HG02798 (cell line): Measurements from ENCODE around the gene ISCA2.
"Not testable (repeated sequence)": the region's sequence is repeated elsewhere in the genome, so short reads cannot be mapped to it uniquely, and the experiment has no call there.

Experiments used
- ATAC-seq: cut with Tn5 transposase; IDR thresholded peaks from one replicate; pipeline ENCODE4 v1.9.1; 2021; ENCODE audit warnings: mild to moderate bottlenecking; ENCODE audit not compliant: unreplicated experiment, poor library complexity

Gene ISCA2, protein sequence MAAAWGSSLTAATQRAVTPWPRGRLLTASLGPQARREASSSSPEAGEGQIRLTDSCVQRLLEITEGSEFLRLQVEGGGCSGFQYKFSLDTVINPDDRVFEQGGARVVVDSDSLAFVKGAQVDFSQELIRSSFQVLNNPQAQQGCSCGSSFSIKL

DNA sequence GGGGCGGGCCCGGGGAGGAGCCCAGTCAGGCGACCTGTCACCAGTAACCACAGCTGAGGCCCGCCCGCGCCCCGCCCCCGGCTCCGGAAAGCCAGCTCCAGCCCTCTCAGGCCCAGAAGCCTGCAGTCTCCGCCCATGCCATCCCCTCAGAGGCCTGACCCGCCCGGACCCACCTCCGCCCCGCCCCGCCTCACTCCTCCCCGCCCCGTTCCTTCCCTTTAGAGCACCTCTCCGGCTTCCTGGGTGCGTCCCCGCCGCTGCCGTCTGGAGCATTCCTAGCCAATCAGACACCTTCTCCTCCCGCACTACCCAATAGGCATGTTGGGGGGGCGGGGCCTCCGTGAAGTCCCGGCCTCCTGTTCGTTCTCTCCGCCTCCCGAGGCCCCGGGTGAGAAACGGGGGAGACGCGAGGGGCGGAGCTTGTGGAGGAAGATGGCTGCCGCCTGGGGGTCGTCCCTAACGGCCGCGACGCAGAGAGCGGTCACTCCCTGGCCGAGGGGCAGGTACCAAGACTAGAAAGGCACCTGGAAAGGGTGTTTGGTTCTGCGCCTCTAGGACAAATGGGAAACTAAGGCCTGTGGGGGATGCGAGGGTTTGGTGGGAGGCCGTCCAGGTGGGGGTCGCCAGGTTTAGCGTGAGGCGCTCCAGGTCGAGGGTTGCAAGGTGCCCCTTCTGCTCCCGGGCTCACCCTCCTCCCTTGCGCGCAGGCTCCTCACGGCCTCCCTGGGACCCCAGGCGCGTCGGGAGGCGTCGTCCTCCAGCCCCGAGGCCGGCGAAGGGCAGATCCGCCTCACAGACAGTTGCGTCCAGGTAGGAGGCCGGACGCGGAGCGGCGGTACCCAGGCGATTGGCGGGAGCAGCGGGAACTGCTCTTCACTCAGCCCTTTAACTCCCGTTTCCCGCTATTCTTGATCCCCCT, at the start of gene ISCA2:
Gene ISCA2, plus strand, starts transcription at position 423 of the 919 bp plus-strand sequence. Its CDS starts 10 bp downstream, at position 433.
- ATAC-seq: peak; percentile 93

DNA sequence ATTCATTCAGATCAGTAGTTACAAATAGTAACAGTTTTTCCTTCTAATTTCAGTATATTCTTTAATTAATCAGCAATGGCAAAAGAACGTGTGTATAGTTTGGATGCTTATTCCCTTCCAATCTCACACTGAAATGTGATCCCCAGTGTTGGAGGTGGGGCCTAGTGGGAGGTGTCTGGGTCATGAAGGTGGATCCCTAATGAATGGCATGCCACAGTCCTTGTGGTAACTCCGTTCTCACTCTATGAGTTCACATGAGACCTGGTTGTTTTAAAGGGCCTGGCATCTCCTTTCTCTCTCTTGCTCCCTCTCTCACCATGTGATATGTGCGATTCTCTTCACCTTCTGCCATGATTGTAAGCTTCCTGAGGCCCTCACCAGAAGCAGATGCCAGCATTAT, 48.7 kb upstream of the ISCA2 start:
- ATAC-seq: no peak

DNA sequence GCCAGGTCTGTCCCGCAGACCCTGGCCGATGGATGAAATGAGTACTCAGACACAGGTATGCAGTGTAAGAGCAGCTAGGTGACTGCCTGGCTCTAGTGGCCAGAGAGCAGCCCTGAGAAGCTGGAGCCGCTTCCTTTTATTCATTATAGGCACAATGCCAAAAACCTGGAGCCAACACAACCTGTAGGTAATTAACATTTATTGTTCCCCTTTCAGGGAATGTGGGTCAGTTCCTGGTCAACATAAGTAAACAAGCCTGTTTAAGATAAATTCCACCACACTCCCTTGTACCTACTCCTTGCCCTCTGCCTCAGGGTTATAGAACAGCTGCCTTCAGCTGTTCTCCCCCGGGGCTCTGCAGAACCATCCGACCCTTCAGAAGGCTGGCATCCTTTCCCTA, 39.2 kb upstream of the ISCA2 start:
- not testable (repeated sequence) for ATAC-seq

DNA sequence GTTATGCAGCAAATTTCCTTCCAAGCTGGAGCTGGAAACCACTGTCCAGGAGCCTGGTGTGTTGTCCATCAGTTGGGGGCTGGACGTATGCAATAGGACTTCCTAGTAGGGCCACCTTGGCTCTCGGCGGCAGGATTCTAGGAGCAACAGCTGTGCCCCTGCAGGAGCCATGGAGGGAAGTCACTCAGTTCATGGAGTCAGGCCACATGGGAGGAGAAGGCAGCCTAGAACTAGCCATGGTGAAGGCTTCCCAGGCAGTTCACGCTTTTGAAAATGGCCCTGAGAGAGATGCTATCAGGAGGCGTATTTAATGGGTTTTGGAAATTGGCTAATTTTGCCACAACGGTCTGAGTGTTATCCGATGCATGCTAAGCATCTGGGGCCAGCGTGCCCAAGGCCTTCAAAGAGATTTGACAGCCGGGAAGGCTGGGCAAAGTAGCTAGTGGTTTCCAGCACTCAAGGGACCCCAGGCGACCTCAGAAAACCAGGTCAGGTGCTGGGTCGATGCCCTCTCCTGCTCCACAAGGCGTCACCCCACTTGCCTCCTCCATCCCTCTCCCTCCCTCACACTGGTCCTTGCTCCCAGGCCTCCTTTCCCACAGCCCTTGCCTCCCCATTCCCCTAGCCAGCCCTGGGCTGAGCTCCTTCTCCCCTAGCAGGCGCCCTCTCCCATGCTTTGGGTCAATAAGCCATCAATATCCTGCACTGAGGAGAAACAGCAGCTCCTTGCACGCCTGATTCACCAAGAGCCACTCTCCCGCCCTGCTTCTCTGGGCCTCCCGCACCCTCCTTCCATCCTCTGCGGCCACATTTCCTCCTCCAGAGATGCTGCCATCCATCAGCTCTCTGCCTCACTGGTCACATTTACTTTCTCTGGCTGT, 36.6 kb upstream of the ISCA2 start:
- ATAC-seq: no peak

DNA sequence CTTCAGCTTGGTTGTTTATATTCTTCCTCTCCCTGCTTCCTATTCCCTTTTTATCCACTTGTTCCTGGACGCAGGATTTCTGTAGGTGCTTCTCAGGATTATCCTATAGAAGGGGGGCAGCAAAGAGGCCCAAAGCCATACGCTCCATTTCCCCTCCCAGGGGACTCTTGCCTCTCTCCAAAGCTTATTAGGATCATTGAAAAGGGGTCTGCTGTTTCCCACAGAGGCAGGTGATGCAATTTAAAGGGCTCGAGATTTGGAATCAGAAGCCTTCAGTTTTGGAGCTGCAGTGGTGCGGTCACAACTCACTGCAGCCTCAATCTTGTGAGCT, 36.0 kb upstream of the ISCA2 start:
- ATAC-seq: no peak

DNA sequence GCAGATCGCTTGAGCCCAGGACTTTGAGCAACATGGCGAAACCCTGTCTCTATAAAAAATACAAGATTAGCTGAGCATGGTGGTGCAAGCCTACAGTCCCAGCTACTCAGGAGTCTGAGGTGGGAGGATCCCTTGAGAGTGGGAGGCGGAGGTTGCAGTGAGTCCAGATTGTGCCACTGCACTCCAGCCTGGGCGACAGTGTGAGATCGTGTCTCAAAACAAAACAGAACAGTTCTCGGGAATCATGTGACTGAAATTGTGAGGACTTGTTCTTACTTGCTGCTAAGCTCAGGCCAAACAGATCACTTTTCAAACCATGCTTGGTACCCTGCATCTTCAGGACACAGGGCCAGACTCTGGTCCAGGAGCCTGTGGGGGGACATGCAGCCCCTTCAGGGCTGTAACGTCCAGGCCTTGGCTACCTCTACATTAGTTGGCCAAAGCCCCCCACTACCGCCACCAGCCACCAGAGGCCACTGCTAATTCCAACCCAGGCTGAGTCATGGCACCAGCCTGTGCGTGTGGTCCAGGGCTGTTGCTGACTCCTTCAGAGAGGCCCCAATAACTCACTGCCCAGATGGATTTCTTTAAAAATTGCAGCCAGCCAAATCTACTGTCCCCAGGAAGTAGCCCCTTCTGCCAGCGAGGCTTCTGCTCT, 34.1 kb upstream of the ISCA2 start:
- ATAC-seq: peak; percentile 73

DNA sequence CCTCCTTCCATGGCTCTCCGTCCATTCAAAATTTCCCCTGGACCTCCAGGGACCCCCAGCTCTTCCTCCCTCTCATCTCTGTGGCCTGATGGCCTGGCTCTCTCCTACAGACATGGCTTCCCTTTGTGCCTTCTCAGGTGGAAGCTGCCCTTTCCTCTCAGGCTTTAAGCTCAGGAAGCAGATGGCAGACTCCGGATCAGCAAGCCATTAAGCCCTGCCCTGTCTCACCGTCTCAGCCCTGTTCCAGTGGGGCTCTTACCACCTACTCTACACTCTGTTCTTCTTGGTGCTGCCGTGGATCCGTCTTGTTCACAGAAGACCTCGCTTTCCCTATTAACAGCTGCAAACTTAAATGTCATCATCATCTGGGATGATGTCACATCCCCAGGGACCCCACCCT, 33.6 kb upstream of the ISCA2 start:
- ATAC-seq: no peak

DNA sequence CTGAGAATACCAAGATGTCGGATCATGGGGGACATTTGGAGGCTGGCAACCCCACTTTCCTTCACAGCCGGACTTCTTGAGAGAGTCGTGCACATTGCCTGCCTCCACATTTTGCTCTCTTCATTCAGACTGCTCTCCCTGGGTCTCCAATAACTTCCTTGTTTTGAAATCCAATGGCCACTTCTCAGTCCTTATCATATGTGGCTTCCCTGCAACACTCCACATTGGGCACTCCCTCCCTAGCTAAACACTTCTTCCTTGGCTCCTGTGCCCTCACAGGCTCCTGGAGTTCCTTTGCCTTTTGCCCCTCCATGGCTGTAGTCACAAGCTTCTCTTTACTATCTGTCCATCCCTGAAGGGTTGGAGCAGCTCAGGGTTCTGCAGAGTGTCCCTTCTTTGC, 30.6 kb upstream of the ISCA2 start:
- ATAC-seq: no peak

DNA sequence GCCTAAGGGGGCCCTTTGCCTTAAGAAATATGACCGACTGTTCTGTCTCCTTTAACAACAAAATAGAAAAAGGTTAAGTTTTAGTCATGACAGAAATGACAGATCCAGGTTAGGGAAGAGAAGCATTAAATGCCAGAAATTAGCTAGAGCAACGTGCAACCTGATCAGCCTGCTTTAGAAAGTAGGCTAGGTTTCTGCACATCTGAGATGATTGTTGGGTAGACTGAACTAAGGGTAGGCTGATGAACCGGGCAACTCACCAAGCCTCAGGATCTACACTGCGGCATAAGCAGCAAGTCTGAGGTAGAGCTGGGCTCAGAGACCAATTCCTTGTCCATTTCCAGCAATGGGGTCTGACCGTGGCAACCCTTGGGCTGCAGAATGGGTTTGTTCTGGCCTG, 29.9 kb upstream of the ISCA2 start:
- no peak for ATAC-seq

DNA sequence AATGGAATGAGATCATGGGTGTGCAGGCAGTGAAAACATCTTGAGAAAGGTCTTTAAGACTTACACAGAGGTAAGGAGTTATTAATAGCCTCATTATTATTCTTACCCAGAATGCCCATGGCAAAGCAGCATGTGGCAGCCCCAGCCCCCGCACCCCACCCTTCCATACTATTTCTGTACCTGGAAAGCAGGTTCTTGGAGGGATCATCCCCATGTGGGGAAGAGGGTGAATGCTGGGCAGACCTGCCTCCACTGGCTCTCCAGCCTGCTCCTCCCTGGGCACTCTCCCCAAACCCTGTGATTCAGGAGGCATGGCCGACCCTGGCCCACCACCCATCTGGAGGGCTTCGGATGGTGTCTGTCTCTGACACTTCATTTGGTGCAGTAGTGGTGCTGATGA, 28.8 kb upstream of the ISCA2 start:
- no peak for ATAC-seq

DNA sequence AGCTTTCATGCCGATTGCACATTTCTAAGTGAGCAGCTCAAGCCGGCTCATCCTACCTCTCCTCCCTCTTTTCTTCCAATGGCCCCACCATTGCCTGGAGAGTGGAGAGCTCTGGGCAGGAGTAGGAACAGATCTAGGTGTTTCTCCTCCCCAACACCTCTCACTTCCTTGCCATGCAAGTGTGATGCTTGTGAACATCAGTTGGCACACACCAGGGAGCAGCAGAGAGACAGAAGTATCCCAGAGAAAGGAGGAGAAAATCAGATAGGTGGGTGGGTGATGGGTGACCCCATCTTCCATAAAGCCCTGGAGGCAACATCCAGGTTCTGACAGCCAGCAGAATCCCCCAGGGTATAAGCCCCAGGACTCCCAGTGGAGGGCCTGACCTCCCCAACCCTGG, 28.2 kb upstream of the ISCA2 start:
- ATAC-seq: no peak

DNA sequence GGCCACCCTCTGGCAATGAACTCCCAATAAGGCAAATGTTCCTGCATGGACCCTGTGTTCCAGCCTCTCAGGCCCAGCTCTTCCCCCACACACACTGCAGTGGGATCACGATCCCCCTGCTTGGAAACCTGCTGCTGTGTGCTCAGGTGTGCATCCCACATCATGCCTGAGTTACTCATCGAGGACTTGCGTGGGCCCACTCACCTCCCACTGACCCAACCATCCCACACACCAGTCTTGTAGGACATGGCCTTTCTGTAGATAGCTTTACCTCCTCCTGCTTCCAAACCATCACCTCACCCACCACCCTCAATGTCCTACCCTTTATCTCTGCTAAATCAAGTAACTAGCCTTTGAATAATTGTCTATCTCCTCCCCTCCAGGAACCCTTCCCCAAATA, 25.1 kb upstream of the ISCA2 start:
- ATAC-seq: no peak

DNA sequence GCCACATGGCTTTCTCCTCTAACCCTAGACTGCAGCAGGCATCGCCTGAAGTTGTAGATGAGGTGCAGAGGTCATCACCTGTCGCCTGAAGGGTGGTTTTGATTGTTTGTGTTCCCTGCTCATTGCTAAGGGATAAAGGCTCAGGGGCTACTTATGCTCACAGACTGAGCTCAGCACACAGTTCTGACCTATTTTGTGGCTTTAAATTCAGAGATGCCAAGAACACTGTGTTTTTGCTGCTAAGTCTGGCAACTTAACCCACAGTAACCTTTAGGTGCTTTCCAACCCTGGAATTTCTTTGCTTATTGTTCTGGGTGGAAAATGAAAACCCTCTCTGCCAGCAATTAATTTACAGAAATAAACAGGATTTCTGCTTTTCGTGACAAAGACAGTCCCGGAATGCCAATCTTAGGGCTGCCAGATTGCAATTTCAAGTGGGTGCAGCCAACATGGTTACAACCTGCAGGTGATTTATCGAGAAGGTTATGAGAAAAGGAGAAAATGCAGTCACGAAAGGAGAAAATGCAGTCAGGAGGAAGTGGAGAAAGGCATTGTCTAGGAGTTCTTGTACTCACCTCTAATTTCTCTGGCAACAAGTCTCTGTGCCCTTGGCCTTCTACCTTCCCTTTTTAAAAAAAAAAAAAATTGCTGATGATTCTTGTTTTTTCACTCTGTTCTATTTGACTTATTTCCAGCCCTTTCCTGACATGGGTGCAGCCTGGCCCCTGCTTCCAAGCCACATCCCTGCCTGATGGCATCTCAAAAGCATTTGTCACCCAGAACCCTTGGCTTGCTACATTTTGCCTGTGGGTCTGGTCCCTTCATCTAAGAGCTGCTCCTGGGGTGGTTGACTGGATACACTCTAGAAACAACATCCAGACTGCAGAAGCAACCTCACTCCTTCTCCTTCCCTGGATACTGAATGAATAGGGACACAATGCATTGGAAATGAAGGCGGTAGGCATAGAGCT, 23.7 kb upstream of the ISCA2 start:
- no peak for ATAC-seq

DNA sequence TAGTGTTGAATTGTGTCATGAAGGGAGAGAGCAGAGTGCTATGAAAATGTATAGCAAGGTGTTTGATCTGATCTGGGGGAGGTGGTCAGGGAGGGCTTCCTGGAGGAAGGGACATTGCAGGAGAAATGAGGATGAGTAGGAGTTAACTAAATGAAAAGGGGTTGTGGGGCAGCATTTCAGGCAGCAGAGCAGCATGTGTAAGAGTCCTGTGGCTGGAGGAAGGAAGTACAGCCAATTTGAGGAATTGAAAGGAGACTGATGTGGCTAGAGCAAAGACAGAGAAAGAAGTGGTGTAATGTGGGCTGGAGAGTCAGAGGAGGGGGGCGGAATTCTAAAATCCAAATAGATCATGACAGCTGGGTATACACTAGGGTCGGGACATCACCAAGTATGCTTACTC, 21.0 kb upstream of the ISCA2 start:
- no peak for ATAC-seq

DNA sequence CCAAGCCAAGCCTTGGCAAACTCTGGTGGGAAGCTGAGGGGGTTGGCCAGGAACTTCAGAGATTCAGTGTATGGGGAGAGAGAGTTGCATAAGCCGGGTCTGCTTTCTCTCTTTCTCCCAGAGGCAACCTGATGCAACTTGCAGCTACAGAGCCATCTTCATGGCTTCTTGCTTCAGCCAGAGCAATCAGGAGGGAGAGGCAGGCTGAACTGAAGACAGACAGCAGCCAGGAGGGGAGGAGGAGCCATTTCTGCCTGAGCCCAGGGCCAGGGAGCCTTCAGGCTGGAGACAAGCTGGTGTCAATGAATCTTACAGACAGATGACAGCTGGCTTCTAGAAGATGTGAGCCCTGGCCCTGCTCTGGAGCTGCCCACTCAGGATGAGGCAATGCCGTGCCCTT, 19.2 kb upstream of the ISCA2 start:
- ATAC-seq: no peak

DNA sequence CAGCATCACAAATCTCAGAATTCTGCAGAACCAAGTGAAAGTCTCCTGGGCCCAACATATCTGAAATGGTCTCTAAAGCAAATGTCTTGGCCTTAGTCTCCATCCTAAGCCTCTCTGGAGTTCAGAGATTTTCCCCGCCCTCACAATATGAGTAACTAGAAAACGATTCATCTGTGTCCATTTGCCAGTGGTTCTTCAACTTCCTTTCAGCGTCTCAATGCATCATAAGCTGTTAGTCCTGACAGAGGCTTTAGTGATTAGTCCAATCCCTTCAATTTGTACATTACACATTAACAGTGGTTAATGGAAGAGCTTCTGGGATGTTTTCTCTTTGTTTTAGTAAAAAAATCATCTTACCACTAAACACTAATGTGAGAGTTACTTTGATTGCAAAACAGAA, 17.9 kb upstream of the ISCA2 start:
- ATAC-seq: no peak

DNA sequence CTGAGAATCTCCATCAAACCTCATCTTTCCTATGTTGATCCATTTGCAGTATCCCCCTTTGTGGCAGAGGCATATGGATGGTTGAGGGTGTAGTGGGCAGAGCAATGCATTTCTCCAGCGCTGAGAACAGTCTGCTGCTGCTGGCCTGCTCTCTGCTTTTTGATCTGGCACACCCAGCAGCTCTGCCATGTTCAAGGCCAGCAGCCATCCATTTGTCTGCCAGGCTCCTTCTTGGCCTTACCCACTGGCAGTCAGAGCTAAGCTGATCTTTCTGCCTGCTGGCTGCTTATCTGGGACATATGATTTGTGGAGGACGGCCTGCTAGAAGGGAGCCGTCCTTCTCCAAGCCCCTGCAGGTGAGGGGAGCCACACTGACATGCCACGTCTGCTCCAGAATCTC, 17.5 kb upstream of the ISCA2 start:
- ATAC-seq: no peak

DNA sequence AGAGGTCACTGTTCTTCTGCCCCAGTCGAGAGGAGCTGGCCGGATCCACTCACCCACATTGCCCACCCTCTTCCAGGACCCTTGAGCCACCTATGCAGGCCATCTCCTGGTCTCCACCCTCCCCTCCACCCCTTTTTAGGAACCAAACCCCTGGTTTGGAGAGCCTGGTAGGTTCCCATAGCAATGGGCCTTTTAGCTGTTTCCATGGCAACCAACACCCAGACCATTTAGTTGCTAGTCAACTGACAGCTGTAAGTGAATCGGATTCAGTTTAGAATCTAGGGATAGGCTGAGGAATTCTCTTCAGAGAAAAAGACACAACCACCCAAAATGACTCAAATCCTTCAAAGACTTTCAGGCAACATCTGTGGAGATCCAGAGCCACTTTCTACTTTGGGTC, 17.0 kb upstream of the ISCA2 start:
- no peak for ATAC-seq

DNA sequence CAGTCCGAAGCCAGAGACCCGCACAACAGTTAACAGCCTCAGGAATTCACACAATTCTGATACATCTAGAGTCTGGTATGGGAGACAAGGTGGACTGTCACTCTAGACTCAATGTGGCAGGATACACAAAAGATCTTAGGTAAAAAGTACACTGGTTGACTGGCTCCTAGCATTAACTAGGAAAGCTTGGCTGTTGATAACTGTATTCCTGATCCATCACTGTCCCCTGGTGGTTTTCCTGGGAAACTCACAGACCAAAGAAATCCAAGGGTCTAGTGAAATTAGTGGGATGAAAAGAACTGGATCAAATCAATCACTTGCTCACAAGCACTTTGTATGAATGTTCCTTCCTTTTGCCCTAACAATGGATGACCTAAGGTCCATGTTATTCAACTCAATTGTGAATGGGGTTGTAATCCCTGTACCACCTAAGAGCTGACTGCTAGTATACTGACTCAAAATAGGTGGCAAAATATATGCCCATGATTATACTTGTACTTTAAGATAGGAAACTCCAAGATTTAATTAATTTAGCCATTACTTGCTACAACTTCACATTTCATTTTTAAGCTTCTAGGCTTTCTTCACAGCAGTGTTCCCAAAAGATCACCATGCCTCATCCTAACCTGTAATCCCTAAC, 14.4 kb upstream of the ISCA2 start:
- no peak for ATAC-seq
